Progenitor cell of endocrine pancreas (in vitro differentiated cells): Measurements from ENCODE around the gene PTPN4. TPM values are rescaled to one million over a fixed set of nuclear protein-coding genes. Genes with fewer than 3 reads are reported as not detected.

ENCODE experiments used
- DNase-seq: peaks from one replicate; pipeline ENCODE4 v3.0.0; 2021; ENCODE audit warnings: low spot score; ENCODE audit not compliant: unreplicated experiment
- H3K27ac Mint-ChIP-seq: 2 replicates; pipeline ENCODE4 v1.8.0; 2021; ENCODE audit warnings: mild to moderate bottlenecking, moderate library complexity, mixed read lengths
- H3K27me3 Mint-ChIP-seq: 2 replicates; pipeline ENCODE4 v1.8.0; 2021; ENCODE audit warnings: mixed read lengths
- H3K36me3 Mint-ChIP-seq: 2 replicates; pipeline ENCODE4 v1.8.0; 2022; ENCODE audit warnings: mixed read lengths; ENCODE audit not compliant: insufficient read depth
- H3K4me1 Mint-ChIP-seq: 2 replicates; pipeline ENCODE4 v1.8.0; 2021; ENCODE audit warnings: low read depth, mixed read lengths
- H3K4me3 Mint-ChIP-seq: 2 replicates; pipeline ENCODE4 v1.8.0; 2021; ENCODE audit warnings: low read depth, mild to moderate bottlenecking, moderate library complexity, mixed read lengths
- H3K9me3 Mint-ChIP-seq: 2 replicates; pipeline ENCODE4 v1.8.0; 2021; ENCODE audit warnings: low read depth, mixed read lengths
- total RNA-seq: library from RNA; stranded (reverse); gene quantifications from 2 replicates; pipeline ENCODE4 v1.2.1, GENCODE V29; 2021
- TF ChIP-seq, protein P1 (sequence below): fragments of 200-600 bp; sonication (generic); IDR thresholded peaks from one replicate; pipeline ENCODE4 v1.5.0; 2021; ENCODE audit warnings: antibody characterized with exemption, mild to moderate bottlenecking; ENCODE audit not compliant: unreplicated experiment

Gene PTPN4
- total RNA-seq, 1 donor from 2014 or later = 59.1 TPM

DNA sequence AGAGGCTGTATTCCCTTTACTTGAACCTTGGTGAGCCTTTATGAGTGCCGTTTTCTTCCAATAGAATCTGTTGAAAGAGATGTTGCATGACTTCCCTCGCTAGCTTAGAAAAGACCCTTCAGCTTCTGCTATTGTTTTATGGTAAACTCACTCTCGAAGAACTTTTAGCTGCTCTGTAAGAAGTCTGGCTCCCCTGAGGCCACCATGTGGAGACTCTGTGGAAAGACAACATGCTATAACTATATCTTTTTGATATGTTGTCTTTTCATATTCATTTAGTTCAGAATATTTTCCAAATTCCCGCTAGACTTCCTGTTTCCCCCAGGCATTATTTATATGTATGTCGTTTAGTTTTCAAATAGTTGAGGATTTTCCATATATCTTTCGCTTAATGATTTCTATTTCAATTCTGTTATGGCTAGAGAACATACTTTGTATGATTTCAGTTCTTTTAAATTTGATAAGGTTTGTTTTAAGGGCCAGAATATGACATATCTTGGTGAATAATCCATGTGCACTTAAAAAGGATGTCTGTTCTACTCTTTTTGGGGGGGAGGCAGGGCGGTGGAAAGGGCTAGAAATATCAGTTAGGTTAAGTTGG lies 64.1 kb downstream of the PTPN4 start:
- H3K27me3 Mint-ChIP-seq = no peaks in the 10 kb centered on the region
- peaks cover 4% of the 10 kb centered on the region for H3K4me1 Mint-ChIP-seq
- DNase-seq = no peak
- no peaks in the 10 kb centered on the region for H3K9me3 Mint-ChIP-seq
- peaks cover 4% of the 10 kb centered on the region for H3K36me3 Mint-ChIP-seq
- TF ChIP-seq, protein P1, sequence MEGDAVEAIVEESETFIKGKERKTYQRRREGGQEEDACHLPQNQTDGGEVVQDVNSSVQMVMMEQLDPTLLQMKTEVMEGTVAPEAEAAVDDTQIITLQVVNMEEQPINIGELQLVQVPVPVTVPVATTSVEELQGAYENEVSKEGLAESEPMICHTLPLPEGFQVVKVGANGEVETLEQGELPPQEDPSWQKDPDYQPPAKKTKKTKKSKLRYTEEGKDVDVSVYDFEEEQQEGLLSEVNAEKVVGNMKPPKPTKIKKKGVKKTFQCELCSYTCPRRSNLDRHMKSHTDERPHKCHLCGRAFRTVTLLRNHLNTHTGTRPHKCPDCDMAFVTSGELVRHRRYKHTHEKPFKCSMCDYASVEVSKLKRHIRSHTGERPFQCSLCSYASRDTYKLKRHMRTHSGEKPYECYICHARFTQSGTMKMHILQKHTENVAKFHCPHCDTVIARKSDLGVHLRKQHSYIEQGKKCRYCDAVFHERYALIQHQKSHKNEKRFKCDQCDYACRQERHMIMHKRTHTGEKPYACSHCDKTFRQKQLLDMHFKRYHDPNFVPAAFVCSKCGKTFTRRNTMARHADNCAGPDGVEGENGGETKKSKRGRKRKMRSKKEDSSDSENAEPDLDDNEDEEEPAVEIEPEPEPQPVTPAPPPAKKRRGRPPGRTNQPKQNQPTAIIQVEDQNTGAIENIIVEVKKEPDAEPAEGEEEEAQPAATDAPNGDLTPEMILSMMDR = peak; percentile 69
- H3K27ac Mint-ChIP-seq = no peak overlapping the region
- H3K4me3 Mint-ChIP-seq = no peak overlapping the region

- TF ChIP-seq, protein P1 = peak; percentile 71
- H3K4me3 Mint-ChIP-seq = no peak overlapping the region
- H3K9me3 Mint-ChIP-seq = peaks cover 12% of the 10 kb centered on the region
- H3K27me3 Mint-ChIP-seq = no peaks in the 10 kb centered on the region
- H3K36me3 Mint-ChIP-seq = peaks cover 21% of the 10 kb centered on the region
- H3K4me1 Mint-ChIP-seq = peaks cover 4% of the 10 kb centered on the region
- no peak for DNase-seq
- no peak overlapping the region for H3K27ac Mint-ChIP-seq
Measured at GRCh38 chr2:119826370-119826961, 66.7 kb downstream of the PTPN4 start.

DNA sequence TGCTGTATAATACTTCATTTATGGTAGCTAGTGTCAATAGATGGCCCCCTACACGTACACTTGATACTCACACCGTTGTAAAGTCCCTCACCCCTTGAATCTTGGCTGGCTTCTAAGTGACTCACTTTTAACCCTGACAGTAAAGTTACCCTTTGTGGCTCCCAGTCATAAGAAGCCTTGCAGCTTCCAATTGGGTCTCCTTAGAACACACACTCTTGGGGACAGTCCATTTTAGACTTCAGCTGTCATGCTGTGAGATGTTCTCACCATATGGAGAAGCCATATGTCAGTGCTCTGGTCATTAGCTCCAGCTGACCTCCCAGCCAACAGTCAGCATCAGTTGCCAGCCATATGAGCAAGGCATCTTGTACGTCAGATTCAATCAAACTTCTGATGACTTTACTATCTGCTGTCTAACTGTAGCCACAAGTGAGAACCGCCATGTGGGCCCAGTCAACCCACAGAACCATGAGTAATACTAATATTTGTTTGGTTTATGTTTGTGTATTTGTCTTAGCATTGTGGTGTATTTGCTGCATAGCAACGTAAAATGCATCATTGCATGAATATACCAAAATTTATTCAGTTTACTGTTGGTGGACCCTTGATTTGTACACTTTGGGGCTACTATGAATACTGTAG lies 68.3 kb downstream of the PTPN4 start:
- DNase-seq = no peak
- H3K4me1 Mint-ChIP-seq = peaks cover 8% of the 10 kb centered on the region
- H3K4me3 Mint-ChIP-seq = no peak overlapping the region
- H3K27ac Mint-ChIP-seq = peak overlapping the region; percentile 30
- H3K27me3 Mint-ChIP-seq = no peaks in the 10 kb centered on the region
- TF ChIP-seq, protein P1 = no peak
- H3K36me3 Mint-ChIP-seq = peaks cover 20% of the 10 kb centered on the region
- H3K9me3 Mint-ChIP-seq = peaks cover 12% of the 10 kb centered on the region

DNA sequence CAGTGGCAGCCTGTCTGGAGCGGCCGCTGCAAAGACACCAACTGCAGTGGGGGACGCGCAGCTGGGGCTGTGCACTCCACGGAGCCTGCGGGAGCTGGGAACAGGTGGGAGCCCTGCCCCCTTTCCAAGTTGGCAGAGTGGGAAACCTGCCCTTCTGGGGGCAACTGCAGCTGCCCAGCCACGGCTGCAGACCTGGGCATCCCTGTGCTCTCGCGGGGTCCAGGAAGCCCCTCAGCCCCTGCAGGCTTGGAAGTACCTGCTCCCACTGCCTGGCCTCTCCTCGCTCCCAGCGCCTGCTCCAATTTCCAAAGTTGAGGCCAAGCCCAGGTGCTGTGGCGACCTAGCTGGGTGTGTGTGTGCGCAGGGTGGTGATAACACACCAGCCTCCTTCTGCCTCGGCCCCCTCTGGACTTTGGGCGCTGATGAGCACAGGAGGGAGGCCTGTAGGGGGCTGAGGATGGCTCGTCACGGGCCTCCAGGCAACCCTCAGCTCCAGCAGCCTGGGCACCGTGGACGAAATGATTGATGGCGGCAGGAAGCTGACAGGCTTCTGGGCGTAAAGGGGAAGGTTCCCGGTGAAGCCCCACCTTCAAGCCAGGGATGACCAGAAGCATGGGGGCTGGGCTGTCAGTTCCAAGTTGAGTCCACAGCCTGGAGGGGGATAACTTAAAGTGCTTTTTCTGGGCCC lies 76.9 kb downstream of the PTPN4 start:
- H3K4me1 Mint-ChIP-seq = peaks cover 23% of the 10 kb centered on the region
- TF ChIP-seq, protein P1 = no peak
- H3K4me3 Mint-ChIP-seq = no peak overlapping the region
- H3K27ac Mint-ChIP-seq = no peak overlapping the region
- H3K36me3 Mint-ChIP-seq = peaks cover 6% of the 10 kb centered on the region
- H3K9me3 Mint-ChIP-seq = no peaks in the 10 kb centered on the region
- no peaks in the 10 kb centered on the region for H3K27me3 Mint-ChIP-seq
- DNase-seq = no peak

GRCh38 chr2:119837350-119837749 lies 77.6 kb downstream of the PTPN4 start:
- peaks cover 27% of the 10 kb centered on the region for H3K4me1 Mint-ChIP-seq
- H3K36me3 Mint-ChIP-seq = peaks cover 12% of the 10 kb centered on the region
- H3K27me3 Mint-ChIP-seq = no peaks in the 10 kb centered on the region
- TF ChIP-seq, protein P1 = no peak
- H3K9me3 Mint-ChIP-seq = peaks cover 4% of the 10 kb centered on the region
- no peak overlapping the region for H3K4me3 Mint-ChIP-seq
- no peak overlapping the region for H3K27ac Mint-ChIP-seq
- DNase-seq = no peak
